Left colon (tissue), 2 donors: Measurements from ENCODE around the gene PRC1. TPM values are rescaled to one million over a fixed set of nuclear protein-coding genes. Genes with fewer than 3 reads are reported as not detected.
"Not testable (repeated sequence)": the region's sequence is repeated elsewhere in the genome, so short reads cannot be mapped to it uniquely, and the experiment has no call there.

Experiments
- ATAC-seq: fragments of 200-7000 bp; cut with Tn5 transposase; one replicate; pipeline ENCODE4 v1.9.1; 2020; ENCODE audit warnings: mild to moderate bottlenecking, moderate library complexity
- DNase-seq, 2 donors: peaks; one replicate each; pipeline ENCODE4 v3.0.0-alpha.2; 2020
- intact Hi-C, 2 donors: fragments of 100-400 bp; cut with DNase I in 1 of 2; cut with micrococcal nuclease in 1 of 2; formaldehyde crosslinking; loops; one replicate each; pipeline versions ENCODE4 v1.11.2 to v1.14.0; 2022; cut with DNase I, micrococcal nuclease
- total RNA-seq, 2 donors: library from RNA; stranded (reverse); fragmentation: NEBNext Ultra II Directional; extraction: Animal tissue kit (Norgen Biotek cat#: 25700); gene quantifications; one replicate each; pipeline ENCODE4 v1.2.1, GENCODE V29; 2021
- donor health status: DM: no; HTN: no; CAD: no.
- donor health status: DM: yes; HTN: yes; CAD: no.

PRC1 gene
- total RNA-seq, 2 donors from 2014 or later, result 13.8 to 31.7 TPM

DNA sequence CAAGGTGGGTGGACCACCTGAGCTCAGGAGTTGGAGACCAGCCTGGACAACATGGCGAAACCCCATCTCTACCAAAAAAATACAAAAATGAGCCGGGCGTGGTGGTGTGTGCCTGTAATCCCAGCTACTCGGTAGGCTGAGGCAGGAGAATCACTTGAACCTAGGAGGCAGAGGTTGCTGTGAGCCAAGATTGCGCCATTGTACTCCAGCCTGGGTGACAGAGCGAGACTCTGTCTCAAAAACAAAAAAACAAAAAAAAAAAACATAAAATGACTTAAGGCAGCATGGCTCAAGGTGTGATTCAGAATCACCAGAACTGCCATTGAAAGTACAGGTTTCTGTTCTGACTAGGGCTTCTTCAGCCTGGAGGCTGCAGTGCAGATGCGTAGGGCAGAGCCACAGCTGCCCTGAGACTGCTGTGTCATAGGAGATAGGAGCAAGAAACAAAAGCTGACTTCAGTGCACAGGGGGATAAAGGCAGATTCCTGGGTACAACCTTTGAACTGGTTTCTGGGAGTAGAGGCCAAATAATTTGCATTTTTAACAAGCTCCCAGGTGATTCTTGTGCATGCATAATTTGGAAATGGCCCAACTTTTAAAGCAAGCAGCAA, 71.5 kb downstream of the PRC1 start:
- DNase-seq, intact Hi-C loops: not testable (repeated sequence)
- ATAC-seq, result peak; percentile 14

DNA sequence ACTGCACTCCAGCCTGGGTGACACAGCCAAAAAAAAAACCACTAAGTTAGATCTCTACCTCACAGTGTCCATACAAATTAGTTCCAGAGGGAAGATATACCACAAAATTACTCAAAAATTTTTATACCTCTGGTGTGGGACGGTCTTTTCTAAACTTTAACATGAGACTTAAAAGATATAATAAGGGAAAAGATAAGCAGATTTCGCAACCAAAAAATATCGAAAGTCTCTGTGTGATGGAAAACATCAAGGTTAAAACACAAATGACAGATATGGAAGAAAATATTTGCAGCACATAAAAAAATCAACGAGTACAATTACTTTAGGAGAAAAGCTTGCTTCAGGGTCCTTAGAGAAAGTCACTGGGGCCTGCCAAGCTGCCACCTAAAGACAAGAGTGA, 72.4 kb downstream of the PRC1 start:
- DNase-seq (no peak), ATAC-seq (no peak)
- intact Hi-C loops, result no loop called here

DNA sequence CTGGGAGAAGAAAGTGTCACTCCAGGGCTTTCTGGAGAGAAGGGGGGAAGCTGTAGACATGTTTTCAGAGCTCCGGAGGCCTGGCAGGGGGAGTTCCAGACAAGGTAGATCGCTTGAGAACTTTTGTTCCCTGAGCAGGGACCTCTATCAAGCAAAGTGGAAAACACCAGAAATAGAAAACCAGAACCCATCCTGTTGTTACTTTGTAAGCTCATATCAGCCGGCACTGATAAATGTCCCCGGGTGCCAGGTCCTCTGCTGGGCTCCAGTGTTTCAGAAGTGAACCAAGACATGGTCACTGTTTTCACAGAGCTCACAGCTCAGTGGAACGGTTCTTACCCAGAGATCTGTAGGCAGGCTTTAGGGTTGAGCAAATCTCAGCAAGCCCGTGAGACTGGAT, 75.5 kb downstream of the PRC1 start:
- no peak for ATAC-seq
- intact Hi-C loops, result no loop called here
- no peak for DNase-seq

DNA sequence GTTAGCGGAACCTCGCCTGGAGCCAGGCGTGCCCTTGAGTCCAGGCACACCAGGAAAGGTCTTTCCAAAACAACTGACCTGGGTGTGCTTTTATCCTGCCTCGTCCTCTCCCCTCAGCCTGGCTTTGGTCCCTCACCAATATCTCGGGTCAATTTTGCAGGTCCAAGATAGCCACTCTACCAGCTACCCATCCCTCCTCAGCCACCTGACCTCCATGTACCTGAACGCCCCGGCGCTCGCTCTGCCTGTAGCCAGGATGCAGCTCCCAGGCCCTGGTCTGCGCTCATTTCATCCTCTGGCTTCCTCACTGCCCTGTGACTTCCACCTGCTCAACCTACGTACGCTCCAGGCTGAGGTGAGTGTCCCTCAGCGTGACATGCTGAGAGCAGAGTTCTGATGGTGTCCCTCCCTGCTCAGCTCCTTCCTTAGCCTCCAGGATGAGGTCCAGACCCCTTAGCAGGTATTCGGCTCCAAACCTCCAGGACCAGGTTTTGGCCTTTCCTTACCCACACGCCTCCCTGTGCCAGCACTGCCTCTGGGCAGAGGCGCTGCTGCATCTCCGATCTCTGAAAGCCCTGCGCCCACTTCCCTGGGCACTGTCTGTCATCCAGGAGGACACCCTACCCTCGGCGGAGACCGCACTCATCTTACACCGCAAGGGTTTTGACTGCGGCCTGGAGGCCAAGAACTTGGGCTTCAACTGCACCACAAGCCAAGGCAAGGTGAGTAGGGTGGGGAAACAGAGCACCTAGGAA, 76.1 kb downstream of the PRC1 start:
- ATAC-seq (no peak), DNase-seq (no peak)
- intact Hi-C loops, result no loop called here

DNA sequence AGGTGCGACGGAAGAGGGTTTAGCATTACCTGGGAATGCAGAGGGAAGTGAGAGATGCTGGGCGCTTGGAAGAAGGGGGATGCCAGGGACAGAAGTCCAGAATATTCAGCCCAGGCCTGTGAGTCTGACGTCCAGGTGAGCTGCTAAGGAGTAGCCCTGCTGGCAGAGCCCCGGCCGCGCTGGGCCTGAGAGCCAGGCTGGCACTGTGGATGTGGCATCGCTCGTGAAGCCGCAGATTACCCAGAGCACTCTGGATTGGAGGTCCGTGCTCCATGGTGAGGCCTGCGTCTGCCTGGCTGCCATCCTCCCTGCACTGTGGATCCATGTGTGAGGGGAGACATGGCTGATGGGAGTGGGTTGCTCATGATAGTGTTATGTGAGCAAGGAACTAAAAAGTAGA, 76.8 kb downstream of the PRC1 start:
- DNase-seq (no peak), ATAC-seq (no peak)
- intact Hi-C loops, result no loop called here

DNA sequence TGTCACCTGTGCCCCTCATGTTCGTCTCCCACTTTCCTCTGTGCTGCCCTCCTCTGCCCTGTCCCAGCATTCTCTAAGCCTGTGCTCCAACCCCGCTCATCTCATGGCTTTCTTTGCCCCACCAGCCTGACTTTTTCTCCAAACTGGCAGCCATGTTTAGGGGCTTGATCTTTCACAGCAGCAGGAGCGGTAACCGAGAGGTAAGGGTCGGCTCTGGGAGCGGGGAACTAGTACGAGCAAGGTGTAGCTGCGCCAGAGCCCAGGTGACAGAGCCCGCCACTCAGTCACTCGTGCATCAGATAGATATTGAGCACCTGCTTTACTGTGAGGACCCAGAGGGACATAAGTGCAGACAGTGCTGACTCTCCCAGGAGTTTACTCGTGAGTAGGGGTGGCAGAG, 77.9 kb downstream of the PRC1 start:
- no peak for DNase-seq
- intact Hi-C loops, result no loop called here
- no peak for ATAC-seq

Other genes with a start within 250 kb of the PRC1 start
- 100 to 1,000 TPM in 1 of 2 donors, 10 to 100 TPM in 1; 74.0 to 101 TPM for gene FURIN, start 125.9 kb downstream of the PRC1 start, total RNA-seq
- 1 to 10 TPM; 5.1 to 10.0 TPM for gene FES, start 110.0 kb downstream of the PRC1 start, total RNA-seq
- 10 to 100 TPM; 48.4 to 63.7 TPM for gene MAN2A2, start 91.2 kb downstream of the PRC1 start, total RNA-seq
- gene HDDC3, start 62.0 kb downstream of the PRC1 start, total RNA-seq, result 10 to 100 TPM; 17.3 to 17.5 TPM
- 10 to 100 TPM; 53.0 to 58.1 TPM for gene UNC45A, start 59.2 kb downstream of the PRC1 start, total RNA-seq
- gene RCCD1, start 39.7 kb downstream of the PRC1 start, total RNA-seq, result 10 to 100 TPM; 15.3 to 17.1 TPM
- 10 to 100 TPM; 15.1 to 16.9 TPM for gene VPS33B, start 28.1 kb upstream of the PRC1 start, total RNA-seq
- gene SV2B, start 105.7 kb upstream of the PRC1 start, total RNA-seq, result under 1 TPM; 0.40 to 0.61 TPM